HG03060 (cell line): Measurements from ENCODE around the gene CDK5RAP2.

Source experiments
- ATAC-seq: cut with Tn5 transposase; IDR thresholded peaks from one replicate; pipeline ENCODE4 v1.9.1; 2021; ENCODE audit warnings: low read depth, moderate number of reproducible peaks; ENCODE audit not compliant: unreplicated experiment

CDK5RAP2 gene

GRCh38 chr9:120441426-120442307 lies 138.3 kb downstream of the CDK5RAP2 start:
- no peak for ATAC-seq

- no peak for ATAC-seq
These were observed 139.2 kb downstream of the CDK5RAP2 start for GRCh38 chr9:120440791-120441190.

GRCh38 chr9:120439926-120440325 lies 140.0 kb downstream of the CDK5RAP2 start:
- ATAC-seq, result no peak

- no peak for ATAC-seq
These were observed 141.0 kb downstream of the CDK5RAP2 start for GRCh38 chr9:120438836-120439546.

- ATAC-seq, result no peak
These were observed 141.9 kb downstream of the CDK5RAP2 start for GRCh38 chr9:120438111-120438510.

- ATAC-seq, result no peak
These were observed 142.9 kb downstream of the CDK5RAP2 start for GRCh38 chr9:120436983-120437475.

GRCh38 chr9:120436446-120436845 lies 143.5 kb downstream of the CDK5RAP2 start:
- no peak for ATAC-seq

GRCh38 chr9:120435091-120435490 lies 144.9 kb downstream of the CDK5RAP2 start:
- ATAC-seq, result no peak

- ATAC-seq, result no peak
These were observed 145.4 kb downstream of the CDK5RAP2 start for GRCh38 chr9:120434532-120434931.

- no peak for ATAC-seq
These were observed 146.3 kb downstream of the CDK5RAP2 start for GRCh38 chr9:120433701-120434100.

- no peak for ATAC-seq
These were observed 147.4 kb downstream of the CDK5RAP2 start for GRCh38 chr9:120432600-120432999.

- no peak for ATAC-seq
These were observed 148.7 kb downstream of the CDK5RAP2 start for GRCh38 chr9:120431268-120431667.

- no peak for ATAC-seq
These were observed 155.7 kb downstream of the CDK5RAP2 start for GRCh38 chr9:120424248-120424647.

GRCh38 chr9:120423812-120424211 lies 156.2 kb downstream of the CDK5RAP2 start:
- no peak for ATAC-seq

GRCh38 chr9:120421977-120422376 lies 158.0 kb downstream of the CDK5RAP2 start:
- no peak for ATAC-seq

GRCh38 chr9:120418315-120418714 lies 161.7 kb downstream of the CDK5RAP2 start:
- no peak for ATAC-seq

GRCh38 chr9:120416781-120417427 lies 163.1 kb downstream of the CDK5RAP2 start:
- ATAC-seq, result no peak

GRCh38 chr9:120413121-120414048 lies 166.6 kb downstream of the CDK5RAP2 start:
- ATAC-seq, result no peak

- no peak for ATAC-seq
These were observed 167.5 kb downstream of the CDK5RAP2 start for GRCh38 chr9:120412425-120412951.
